K562 (cell line): ENCODE results near the gene TJP2. TPM values are rescaled to one million over a fixed set of nuclear protein-coding genes. Genes with fewer than 3 reads are reported as not detected.

Experiments
- CEBPG ChIP-seq, 3 experiments: fragments of 200-800 bp in 1 of 3; sonication (Bioruptor generic) in 1 of 3; sonication (generic) in 1 of 3; formaldehyde crosslinking in 1 of 3; IDR thresholded peaks in 2 of 3; conservative IDR thresholded peaks in 1 of 3; 2 replicates each; pipeline versions ENCODE4 v1.6.1 to v1.8.0; 2016 to 2022; ENCODE audit warnings: missing compliant biosample characterization in 2 of 3, missing genetic modification characterization in 2 of 3, mild to moderate bottlenecking in 1 of 3, missing genetic modification reagents in 1 of 3
- EGR1 ChIP-seq: fragments of 450-650 bp; conservative IDR thresholded peaks from 2 replicates; pipeline ENCODE4 v1.6.1; 2017; ENCODE audit warnings: mild to moderate bottlenecking
- GATA2 ChIP-seq: sonication (generic); formaldehyde crosslinking; IDR thresholded peaks from 2 replicates; pipeline ENCODE4 v1.4.0; 2020; ENCODE audit warnings: mild to moderate bottlenecking, missing genetic modification reagents
- GATAD2A ChIP-seq: fragments of 450-650 bp; IDR thresholded peaks from 2 replicates; pipeline ENCODE4 v1.6.1; 2017
- HEY1 ChIP-seq: fragments of 250-450 bp; sonication (Bioruptor Pico); IDR thresholded peaks from 2 replicates; pipeline ENCODE4 v1.5.0; 2020; ENCODE audit warnings: mild to moderate bottlenecking, moderate library complexity, borderline replicate concordance
- NFIC ChIP-seq: fragments of 450-650 bp; IDR thresholded peaks from 2 replicates; pipeline ENCODE4 v1.6.1; 2017; ENCODE audit warnings: mild to moderate bottlenecking, inconsistent platforms
- SLC30A9 ChIP-seq: fragments of 250-450 bp; sonication (Bioruptor Pico); IDR thresholded peaks from 2 replicates; pipeline ENCODE4 v1.8.0; 2022; ENCODE audit warnings: mild to moderate bottlenecking, moderate library complexity
- SMARCE1 ChIP-seq: fragments of 450-650 bp; IDR thresholded peaks from 2 replicates; pipeline ENCODE4 v1.7.1; 2016; ENCODE audit warnings: mild to moderate bottlenecking
- TEAD4 ChIP-seq, 2 experiments: sonication (generic) in 1 of 2; formaldehyde crosslinking in 1 of 2; IDR thresholded peaks; 2 replicates each; pipeline versions ENCODE4 v1.6.1 to v1.8.0; 2012 to 2022; ENCODE audit warnings: borderline replicate concordance in 1 of 2, inconsistent platforms in 1 of 2, low read length in 1 of 2, mild to moderate bottlenecking in 1 of 2, missing genetic modification reagents in 1 of 2
- TFAM ChIP-seq: fragments of 250-450 bp; sonication (Bioruptor Pico); conservative IDR thresholded peaks from 2 replicates; pipeline ENCODE4 v1.5.0; 2021; ENCODE audit warnings: mild to moderate bottlenecking, moderate library complexity
- ZNF263 ChIP-seq: sonication (generic); formaldehyde crosslinking; IDR thresholded peaks from 2 replicates; pipeline ENCODE4 v1.8.0; 2022; ENCODE audit warnings: mild to moderate bottlenecking, missing genetic modification reagents, borderline replicate concordance
- ZNF699 ChIP-seq: fragments of 250-450 bp; sonication (Bioruptor Pico); IDR thresholded peaks from 2 replicates; pipeline ENCODE4 v1.8.0; 2021; ENCODE audit warnings: mild to moderate bottlenecking, moderate library complexity; ENCODE audit not compliant: insufficient replicate concordance
- ZNF785 ChIP-seq: fragments of 250-450 bp; sonication (Bioruptor Pico); IDR thresholded peaks from 2 replicates; pipeline ENCODE4 v1.4.0; 2020; ENCODE audit warnings: mild to moderate bottlenecking
- polyA plus RNA-seq, 8 experiments: library from polyadenylated mRNA; depleted of rRNA in 4 of 8; stranded (reverse) in 5 of 8; unstranded in 3 of 8; fragments of >200 nt; fragmentation: Nextera tagmentation in 2 of 8; fragmentation: Illumina TruSeq in 1 of 8; extraction: Ambion mirVana in 2 of 8; extraction: Trizol in 1 of 8; gene quantifications; 2 replicates each; pipeline versions ENCODE4 v1.2.1 to v1.2.3, GENCODE V29; 2011 to 2014; ENCODE audit warnings: inconsistent platforms in 1 of 8, missing spikeins in 1 of 8
- total RNA-seq, 7 experiments: library from RNA; depleted of rRNA in 6 of 7; stranded (reverse); fragments of >200 nt in 6 of 7; fragmentation: Illumina TruSeq in 2 of 7; extraction: Trizol in 2 of 7; gene quantifications; 2 replicates each; pipeline versions ENCODE4 v1.2.1 to v1.2.3, GENCODE V29; 2011 to 2021; ENCODE audit warnings: low replicate concordance in 1 of 7
- TF ChIP-seq, protein P1 (sequence below), 2 experiments: fragments of 450-650 bp in 1 of 2; sonication (generic) in 1 of 2; formaldehyde crosslinking in 1 of 2; IDR thresholded peaks; 2 replicates each; pipeline versions ENCODE4 v1.7.1 to v1.9.0; 2016 to 2022; ENCODE audit warnings: inconsistent platforms in 1 of 2, mild to moderate bottlenecking in 1 of 2, missing genetic modification reagents in 1 of 2
- TF ChIP-seq, protein P2 (sequence below): fragments of 450-650 bp; IDR thresholded peaks from 2 replicates; pipeline ENCODE4 v1.6.1; 2016; ENCODE audit warnings: missing biosample characterization, missing genetic modification characterization
- TF ChIP-seq, protein P3 (sequence below), 2 experiments: IDR thresholded peaks; 2 replicates each; pipeline ENCODE4 v1.6.1; 2011; ENCODE audit warnings: borderline replicate concordance in 1 of 2, control low read depth in 1 of 2, low read depth in 1 of 2, low read length in 1 of 2, mild to moderate bottlenecking in 1 of 2, mixed read lengths in 1 of 2, moderate library complexity in 1 of 2; ENCODE audit not compliant: insufficient read depth in 1 of 2, insufficient read length in 1 of 2, poor library complexity in 1 of 2, severe bottlenecking in 1 of 2; ENCODE audit errors: extremely low read depth in 1 of 2

TJP2 gene
- total and polyA plus RNA-seq, 9 of the 15 experiments (the other 6 are each of a cell fraction or from before 2014, with no cell fraction given), result 4.0 to 24.1 (median 16.8) TPM

DNA sequence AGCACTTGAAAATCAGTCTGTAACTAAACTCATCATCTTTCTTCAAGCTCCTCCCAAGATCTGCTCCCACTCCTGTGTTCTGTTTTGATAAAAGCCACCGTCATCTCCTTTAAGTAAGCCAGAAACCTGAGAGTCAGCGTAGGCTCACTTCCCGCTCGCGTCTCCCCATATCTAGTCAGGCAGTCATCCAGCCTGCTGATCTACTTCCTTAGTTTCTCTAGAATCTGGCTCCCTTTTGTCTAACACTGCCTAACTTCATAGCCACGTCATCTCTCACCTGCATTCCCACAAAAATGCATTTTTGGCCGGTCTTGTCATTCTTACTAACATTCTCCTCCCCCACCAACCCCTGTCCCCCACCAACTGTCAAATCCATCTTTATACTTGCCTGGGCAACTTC lies 3.0 kb upstream of the TJP2 start (continued):
- no peak for TF ChIP-seq CEBPG (CRISPR knock-in tag; IDR thresholded peaks at IDR 0.05)
- TF ChIP-seq CEBPG (tag; conservative IDR thresholded peaks at IDR 0.05 in 1 of 2, IDR thresholded peaks at IDR 0.05 in 1 of 2), result no peak
- TF ChIP-seq NFIC, result peak; percentile 80
- TF ChIP-seq, protein P1, sequence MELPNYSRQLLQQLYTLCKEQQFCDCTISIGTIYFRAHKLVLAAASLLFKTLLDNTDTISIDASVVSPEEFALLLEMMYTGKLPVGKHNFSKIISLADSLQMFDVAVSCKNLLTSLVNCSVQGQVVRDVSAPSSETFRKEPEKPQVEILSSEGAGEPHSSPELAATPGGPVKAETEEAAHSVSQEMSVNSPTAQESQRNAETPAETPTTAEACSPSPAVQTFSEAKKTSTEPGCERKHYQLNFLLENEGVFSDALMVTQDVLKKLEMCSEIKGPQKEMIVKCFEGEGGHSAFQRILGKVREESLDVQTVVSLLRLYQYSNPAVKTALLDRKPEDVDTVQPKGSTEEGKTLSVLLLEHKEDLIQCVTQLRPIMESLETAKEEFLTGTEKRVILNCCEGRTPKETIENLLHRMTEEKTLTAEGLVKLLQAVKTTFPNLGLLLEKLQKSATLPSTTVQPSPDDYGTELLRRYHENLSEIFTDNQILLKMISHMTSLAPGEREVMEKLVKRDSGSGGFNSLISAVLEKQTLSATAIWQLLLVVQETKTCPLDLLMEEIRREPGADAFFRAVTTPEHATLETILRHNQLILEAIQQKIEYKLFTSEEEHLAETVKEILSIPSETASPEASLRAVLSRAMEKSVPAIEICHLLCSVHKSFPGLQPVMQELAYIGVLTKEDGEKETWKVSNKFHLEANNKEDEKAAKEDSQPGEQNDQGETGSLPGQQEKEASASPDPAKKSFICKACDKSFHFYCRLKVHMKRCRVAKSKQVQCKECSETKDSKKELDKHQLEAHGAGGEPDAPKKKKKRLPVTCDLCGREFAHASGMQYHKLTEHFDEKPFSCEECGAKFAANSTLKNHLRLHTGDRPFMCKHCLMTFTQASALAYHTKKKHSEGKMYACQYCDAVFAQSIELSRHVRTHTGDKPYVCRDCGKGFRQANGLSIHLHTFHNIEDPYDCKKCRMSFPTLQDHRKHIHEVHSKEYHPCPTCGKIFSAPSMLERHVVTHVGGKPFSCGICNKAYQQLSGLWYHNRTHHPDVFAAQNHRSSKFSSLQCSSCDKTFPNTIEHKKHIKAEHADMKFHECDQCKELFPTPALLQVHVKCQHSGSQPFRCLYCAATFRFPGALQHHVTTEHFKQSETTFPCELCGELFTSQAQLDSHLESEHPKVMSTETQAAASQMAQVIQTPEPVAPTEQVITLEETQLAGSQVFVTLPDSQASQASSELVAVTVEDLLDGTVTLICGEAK (IDR thresholded peaks at IDR 0.05), result 0 out of 2 replicates have a peak, but pooled peaks have one; percentile 24
- TF ChIP-seq, protein P1 (CRISPR knock-in tag; IDR thresholded peaks at IDR 0.05), result no peak
- TF ChIP-seq, protein P2, sequence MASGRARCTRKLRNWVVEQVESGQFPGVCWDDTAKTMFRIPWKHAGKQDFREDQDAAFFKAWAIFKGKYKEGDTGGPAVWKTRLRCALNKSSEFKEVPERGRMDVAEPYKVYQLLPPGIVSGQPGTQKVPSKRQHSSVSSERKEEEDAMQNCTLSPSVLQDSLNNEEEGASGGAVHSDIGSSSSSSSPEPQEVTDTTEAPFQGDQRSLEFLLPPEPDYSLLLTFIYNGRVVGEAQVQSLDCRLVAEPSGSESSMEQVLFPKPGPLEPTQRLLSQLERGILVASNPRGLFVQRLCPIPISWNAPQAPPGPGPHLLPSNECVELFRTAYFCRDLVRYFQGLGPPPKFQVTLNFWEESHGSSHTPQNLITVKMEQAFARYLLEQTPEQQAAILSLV (tag), result no peak
- TF ChIP-seq, protein P3, sequence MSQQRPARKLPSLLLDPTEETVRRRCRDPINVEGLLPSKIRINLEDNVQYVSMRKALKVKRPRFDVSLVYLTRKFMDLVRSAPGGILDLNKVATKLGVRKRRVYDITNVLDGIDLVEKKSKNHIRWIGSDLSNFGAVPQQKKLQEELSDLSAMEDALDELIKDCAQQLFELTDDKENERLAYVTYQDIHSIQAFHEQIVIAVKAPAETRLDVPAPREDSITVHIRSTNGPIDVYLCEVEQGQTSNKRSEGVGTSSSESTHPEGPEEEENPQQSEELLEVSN (IDR thresholded peaks at IDR 0.05; ENCODE audit: borderline replicate concordance in 1 of 2, extremely low read depth in 1 of 2, insufficient read depth in 1 of 2, insufficient read length in 1 of 2, low read depth in 1 of 2, low read length in 1 of 2, poor library complexity in 1 of 2, severe bottlenecking in 1 of 2), result peak in 1 of 2 experiments; percentile 20
- TF ChIP-seq ZNF263 (CRISPR knock-in tag), result no peak
- TF ChIP-seq SMARCE1, result peak; percentile 38; the same call in 1 of the 2 replicates
- TF ChIP-seq EGR1, result peak; percentile 48
- TF ChIP-seq HEY1 (CRISPR knock-in tag), result no peak
- no peak for TF ChIP-seq SLC30A9 (CRISPR knock-in tag)
- no peak for TF ChIP-seq ZNF699 (CRISPR knock-in tag)
- TF ChIP-seq TEAD4 (IDR thresholded peaks at IDR 0.05; ENCODE audit: low read length), result peak; percentile 66
- no peak for TF ChIP-seq TEAD4 (CRISPR knock-in tag; IDR thresholded peaks at IDR 0.05; ENCODE audit: borderline replicate concordance)
- no peak for TF ChIP-seq ZNF785 (CRISPR knock-in tag)
- TF ChIP-seq GATA2 (CRISPR knock-in tag), result 0 out of 2 replicates have a peak, but pooled peaks have one; percentile 24
- 0 out of 2 replicates have a peak, but pooled peaks have one; percentile 40 for TF ChIP-seq GATAD2A
- no peak for TF ChIP-seq TFAM (CRISPR knock-in tag)
